Panc1 (cell line): ENCODE results near the gene NPW. TPM values are rescaled to one million over a fixed set of nuclear protein-coding genes. Genes with fewer than 3 reads are reported as not detected.

Experiments used
- ATAC-seq: fragments of 200-7000 bp; cut with Tn5 transposase; 2 replicates; pipeline ENCODE4 v1.9.1; 2020; ENCODE audit warnings: mild to moderate bottlenecking, moderate library complexity
- BruUV-seq: library from RNA; stranded (reverse); fragments of 400-500 nt; replicated peaks from 2 replicates; lab custom pipeline; 2021; lab: Mats Ljungman, UMichigan
- CTCF ChIA-PET: fragments of 300-600 bp; sonication (Branson Sonifier 250); formaldehyde crosslinking; loops from one replicate; lab custom pipeline; 2022; ENCODE audit warnings: antibody characterized with exemption; lab: Charles Lee
- POLR2A ChIA-PET: fragments of 300-600 bp; sonication (Branson Sonifier 250); formaldehyde crosslinking; loops from one replicate; lab custom pipeline; 2022; ENCODE audit warnings: antibody characterized with exemption; lab: Charles Lee
- DNase-seq: peaks from one replicate; pipeline ENCODE4 v3.0.0-alpha.2; 2010; ENCODE audit warnings: low read depth, low spot score
- H3K27ac ChIP-seq: 2 replicates; pipeline ENCODE4 v1.5.1; 2011; ENCODE audit warnings: mild to moderate bottlenecking, low read length, inconsistent platforms
- H3K27me3 ChIP-seq: fragments of 200-500 bp; sonication (Bioruptor generic); 2 replicates; pipeline ENCODE4 v1.6.0; 2014; ENCODE audit warnings: low read length, inconsistent platforms; ENCODE audit not compliant: control insufficient read depth, insufficient read depth
- H3K36me3 ChIP-seq: fragments of 200-500 bp; sonication (Bioruptor generic); 2 replicates; pipeline ENCODE4 v1.5.1; 2014; ENCODE audit warnings: inconsistent platforms, mild to moderate bottlenecking, low read length, moderate library complexity; ENCODE audit not compliant: control insufficient read depth, insufficient read depth
- H3K4me1 ChIP-seq: 2 replicates; pipeline ENCODE4 v1.5.1; 2011; ENCODE audit warnings: inconsistent platforms, mild to moderate bottlenecking, low read length, moderate library complexity; ENCODE audit not compliant: control insufficient read depth, insufficient read depth
- H3K4me3 ChIP-seq, 2 experiments: 2 replicates each; pipeline ENCODE4 v1.5.1; 2011 to 2012; ENCODE audit warnings: low read depth in 2 of 2, low read length in 2 of 2, mild to moderate bottlenecking in 2 of 2, inconsistent platforms in 1 of 2, moderate library complexity in 1 of 2
- H3K9me3 ChIP-seq: fragments of 200-500 bp; sonication (Bioruptor generic); 2 replicates; pipeline ENCODE4 v1.5.1; 2014; ENCODE audit warnings: low read depth, mild to moderate bottlenecking, inconsistent platforms, low read length, moderate library complexity; ENCODE audit not compliant: control insufficient read depth, insufficient read depth
- POLR2AphosphoS5 ChIP-seq: IDR thresholded peaks from 2 replicates; pipeline ENCODE4 v1.6.1; 2012; ENCODE audit warnings: mild to moderate bottlenecking, low read depth, low read length, moderate library complexity
- SIN3A ChIP-seq: IDR thresholded peaks from 2 replicates; pipeline ENCODE4 v1.6.1; 2012; ENCODE audit warnings: low read depth, mild to moderate bottlenecking, low read length, moderate library complexity, borderline replicate concordance; ENCODE audit not compliant: insufficient read depth
- TCF7L2 ChIP-seq: IDR thresholded peaks from 2 replicates; pipeline ENCODE4 v1.6.1; 2011; ENCODE audit warnings: mild to moderate bottlenecking, low read depth, low read length, inconsistent platforms
- in situ Hi-C: cut with HindIII; loops from 2 replicates; pipeline ENCODE4 v1.10.0; 2016; ENCODE audit warnings: low sequenced_read_pairs, low pct_unique_long_range_greater_than_20kb
- intact Hi-C: fragments of 100-400 bp; cut with micrococcal nuclease; formaldehyde crosslinking; loops from one replicate; pipeline ENCODE4 v1.10.0; 2022; ENCODE audit not compliant: unreplicated experiment
- total RNA-seq: library from RNA; stranded (reverse); gene quantifications from one replicate; pipeline ENCODE4 v1.2.1, GENCODE V29; 2021; ENCODE audit not compliant: unreplicated experiment
- TF ChIP-seq, protein P1 (sequence below): fragments of 450-650 bp; IDR thresholded peaks from 2 replicates; pipeline ENCODE4 v1.5.1; 2017; ENCODE audit warnings: mild to moderate bottlenecking
- TF ChIP-seq, protein P2 (sequence below), 2 experiments: IDR thresholded peaks; 2 replicates each; pipeline ENCODE4 v1.6.1; 2011 to 2012; ENCODE audit warnings: low read depth in 2 of 2, control low read depth in 1 of 2, low read length in 1 of 2, mild to moderate bottlenecking in 1 of 2, moderate library complexity in 1 of 2; ENCODE audit not compliant: insufficient read depth in 1 of 2

The NPW gene
- total RNA-seq, 1 experiment from 2014 or later = 15.3 TPM

- BruUV-seq = no TSS peak
- H3K9me3 ChIP-seq = no peaks in the 10 kb centered on the region
- ATAC-seq = no peak
- DNase-seq = no peak
- CTCF ChIA-PET = interaction anchor here (0.6 kb wide), 2 partner anchors 9 to 40 kb away, joined by 8 to 11 read pairs; no protein-coding TSS in a partner anchor
- no peak overlapping the region for H3K27ac ChIP-seq
- in situ Hi-C loops (no loop called here), intact Hi-C loops (no loop called here)
- H3K4me1 ChIP-seq = peaks cover 37% of the 10 kb centered on the region
- H3K27me3 ChIP-seq = no peaks in the 10 kb centered on the region
- TF ChIP-seq TCF7L2 (no peak), SIN3A (no peak), POLR2AphosphoS5 (no peak)
- TF ChIP-seq, protein P1, sequence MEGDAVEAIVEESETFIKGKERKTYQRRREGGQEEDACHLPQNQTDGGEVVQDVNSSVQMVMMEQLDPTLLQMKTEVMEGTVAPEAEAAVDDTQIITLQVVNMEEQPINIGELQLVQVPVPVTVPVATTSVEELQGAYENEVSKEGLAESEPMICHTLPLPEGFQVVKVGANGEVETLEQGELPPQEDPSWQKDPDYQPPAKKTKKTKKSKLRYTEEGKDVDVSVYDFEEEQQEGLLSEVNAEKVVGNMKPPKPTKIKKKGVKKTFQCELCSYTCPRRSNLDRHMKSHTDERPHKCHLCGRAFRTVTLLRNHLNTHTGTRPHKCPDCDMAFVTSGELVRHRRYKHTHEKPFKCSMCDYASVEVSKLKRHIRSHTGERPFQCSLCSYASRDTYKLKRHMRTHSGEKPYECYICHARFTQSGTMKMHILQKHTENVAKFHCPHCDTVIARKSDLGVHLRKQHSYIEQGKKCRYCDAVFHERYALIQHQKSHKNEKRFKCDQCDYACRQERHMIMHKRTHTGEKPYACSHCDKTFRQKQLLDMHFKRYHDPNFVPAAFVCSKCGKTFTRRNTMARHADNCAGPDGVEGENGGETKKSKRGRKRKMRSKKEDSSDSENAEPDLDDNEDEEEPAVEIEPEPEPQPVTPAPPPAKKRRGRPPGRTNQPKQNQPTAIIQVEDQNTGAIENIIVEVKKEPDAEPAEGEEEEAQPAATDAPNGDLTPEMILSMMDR = no peak
- TF ChIP-seq, protein P2, sequence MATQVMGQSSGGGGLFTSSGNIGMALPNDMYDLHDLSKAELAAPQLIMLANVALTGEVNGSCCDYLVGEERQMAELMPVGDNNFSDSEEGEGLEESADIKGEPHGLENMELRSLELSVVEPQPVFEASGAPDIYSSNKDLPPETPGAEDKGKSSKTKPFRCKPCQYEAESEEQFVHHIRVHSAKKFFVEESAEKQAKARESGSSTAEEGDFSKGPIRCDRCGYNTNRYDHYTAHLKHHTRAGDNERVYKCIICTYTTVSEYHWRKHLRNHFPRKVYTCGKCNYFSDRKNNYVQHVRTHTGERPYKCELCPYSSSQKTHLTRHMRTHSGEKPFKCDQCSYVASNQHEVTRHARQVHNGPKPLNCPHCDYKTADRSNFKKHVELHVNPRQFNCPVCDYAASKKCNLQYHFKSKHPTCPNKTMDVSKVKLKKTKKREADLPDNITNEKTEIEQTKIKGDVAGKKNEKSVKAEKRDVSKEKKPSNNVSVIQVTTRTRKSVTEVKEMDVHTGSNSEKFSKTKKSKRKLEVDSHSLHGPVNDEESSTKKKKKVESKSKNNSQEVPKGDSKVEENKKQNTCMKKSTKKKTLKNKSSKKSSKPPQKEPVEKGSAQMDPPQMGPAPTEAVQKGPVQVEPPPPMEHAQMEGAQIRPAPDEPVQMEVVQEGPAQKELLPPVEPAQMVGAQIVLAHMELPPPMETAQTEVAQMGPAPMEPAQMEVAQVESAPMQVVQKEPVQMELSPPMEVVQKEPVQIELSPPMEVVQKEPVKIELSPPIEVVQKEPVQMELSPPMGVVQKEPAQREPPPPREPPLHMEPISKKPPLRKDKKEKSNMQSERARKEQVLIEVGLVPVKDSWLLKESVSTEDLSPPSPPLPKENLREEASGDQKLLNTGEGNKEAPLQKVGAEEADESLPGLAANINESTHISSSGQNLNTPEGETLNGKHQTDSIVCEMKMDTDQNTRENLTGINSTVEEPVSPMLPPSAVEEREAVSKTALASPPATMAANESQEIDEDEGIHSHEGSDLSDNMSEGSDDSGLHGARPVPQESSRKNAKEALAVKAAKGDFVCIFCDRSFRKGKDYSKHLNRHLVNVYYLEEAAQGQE (IDR thresholded peaks at IDR 0.05; ENCODE audit: insufficient read depth in 1 of 2, low read depth in 2 of 2, low read length in 1 of 2) = no peak
- H3K36me3 ChIP-seq = peaks cover 6% of the 10 kb centered on the region; the same call in 1 of the 2 replicates
- POLR2A ChIA-PET = no interaction called here
- no peak overlapping the region for H3K4me3 ChIP-seq
Observed at GRCh38 chr16:2002406-2003230, 17.0 kb upstream of the NPW start.

DNA sequence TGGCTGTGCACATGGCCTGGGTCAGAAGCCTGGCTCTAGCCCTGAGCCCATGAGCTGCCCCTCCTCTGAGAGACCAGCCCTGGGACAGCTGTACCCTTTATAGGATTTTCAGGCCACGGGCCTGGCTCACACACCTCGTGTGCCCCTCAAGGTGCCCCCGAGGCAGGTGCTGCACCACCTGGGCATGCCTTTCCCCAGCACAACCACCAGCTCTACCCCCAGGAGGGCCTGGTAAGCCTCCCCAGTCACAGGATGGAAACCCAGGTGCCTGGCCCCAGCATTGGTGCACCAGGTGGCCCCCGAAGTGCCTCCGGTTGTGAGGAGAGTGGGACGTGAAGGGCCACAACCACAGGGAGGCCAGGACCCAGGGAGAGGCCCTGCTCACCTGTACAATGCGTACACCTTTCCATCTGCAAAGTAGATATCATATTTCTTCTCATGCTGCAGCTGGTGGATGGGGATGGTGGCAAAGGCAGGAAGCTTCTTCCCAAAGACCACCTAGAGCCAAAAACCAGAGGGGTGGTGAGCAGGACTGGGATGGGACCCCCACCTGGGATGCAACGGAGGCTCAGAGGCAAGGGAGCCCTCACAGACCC lies 16.3 kb upstream of the NPW start:
- Histone ChIP-seq H3K27ac (peak overlapping the region; percentile 48; the same call in 1 of the 2 replicates), H3K27me3 (no peaks in the 10 kb centered on the region), H3K36me3 (peaks cover 6% of the 10 kb centered on the region; the same call in 1 of the 2 replicates), H3K4me1 (peaks cover 43% of the 10 kb centered on the region), H3K4me3 (no peak overlapping the region), H3K9me3 (no peaks in the 10 kb centered on the region)
- intact Hi-C loops = no loop called here
- in situ Hi-C loops = no loop called here
- ChIA-PET POLR2A (no interaction called here), CTCF (interaction anchor here (0.5 to 0.6 kb wide), 3 partner anchors 9 to 216 kb away, joined by 5 to 11 read pairs (median 8); no protein-coding TSS in a partner anchor)
- ATAC-seq (no peak), DNase-seq (no peak)
- BruUV-seq = no TSS peak
- no peak for TF ChIP-seq TCF7L2
- no peak for TF ChIP-seq POLR2AphosphoS5
- TF ChIP-seq, protein P1 = no peak
- TF ChIP-seq SIN3A = no peak
- TF ChIP-seq, protein P2 (IDR thresholded peaks at IDR 0.05; ENCODE audit: insufficient read depth in 1 of 2, low read depth in 2 of 2, low read length in 1 of 2) = no peak
